Measurements from ENCODE around the gene ZNF516.

Gene ZNF516

DNA sequence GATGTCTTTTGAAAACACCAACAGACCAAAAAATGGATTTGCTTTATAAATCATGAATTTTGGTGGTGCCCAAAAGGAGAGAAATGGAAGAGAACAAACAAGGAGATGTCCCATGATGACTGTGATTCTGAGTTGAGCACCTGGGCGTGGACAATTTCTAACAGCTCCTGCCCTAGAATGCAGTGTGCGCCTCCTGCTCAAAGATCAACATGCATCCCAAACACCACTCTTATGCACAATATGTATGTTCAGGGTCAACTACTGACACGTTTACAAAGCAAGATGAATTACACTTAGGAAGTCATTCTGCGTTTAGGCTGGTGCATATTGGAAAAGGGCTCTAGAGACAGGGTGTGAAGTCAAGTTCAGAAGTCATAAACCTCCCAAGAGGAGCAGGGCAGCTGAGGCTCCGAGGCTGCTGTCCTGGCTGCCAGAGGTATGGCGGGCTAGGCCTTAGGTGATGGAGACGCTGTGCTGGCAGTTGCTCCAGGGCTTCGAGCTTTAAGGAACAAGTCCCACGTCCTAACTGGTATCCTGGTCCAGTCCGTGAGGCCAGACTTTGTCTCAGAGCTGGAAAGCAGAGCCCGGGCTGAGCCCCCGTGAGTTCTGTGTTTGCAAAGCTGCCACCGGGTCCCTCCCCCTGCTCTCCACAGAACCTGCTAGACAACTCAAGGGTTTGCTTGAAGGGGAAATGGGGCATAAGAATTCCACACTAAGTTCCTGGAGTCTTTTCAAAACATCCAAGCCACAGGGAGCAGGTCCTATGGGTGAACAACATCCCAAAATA lies 74.0 kb downstream of the ZNF516 start:
- no peaks in the 10 kb centered on the region for H3K79me2 ChIP-seq (ENCODE audit: insufficient read depth, low read length)
- no peak overlapping the region for H3K27ac ChIP-seq (ENCODE audit: low read length)
- H3K9me3 ChIP-seq (ENCODE audit: insufficient read depth, low read length, severe bottlenecking), result no peaks in the 10 kb centered on the region
- H2AFZ ChIP-seq (ENCODE audit: low read depth, low read length), result no peak overlapping the region
- no peaks in the 10 kb centered on the region for H3K36me3 ChIP-seq (ENCODE audit: insufficient read depth, low read length)
- H3K9ac ChIP-seq (ENCODE audit: low read depth, low read length), result no peak overlapping the region
- ATAC-seq (ENCODE audit: insufficient read depth, low read depth), result no peak
- DNase-seq, result no peak
- no peaks in the 10 kb centered on the region for H4K20me1 ChIP-seq (ENCODE audit: insufficient read depth, low read length)
- no peaks in the 10 kb centered on the region for H3K4me1 ChIP-seq (ENCODE audit: insufficient read depth, low read length)
- no peak overlapping the region for H3K4me2 ChIP-seq (ENCODE audit: insufficient read depth, low read length)
- H3K27me3 ChIP-seq (ENCODE audit: insufficient read depth, low read length, poor library complexity), result no peaks in the 10 kb centered on the region
- TF ChIP-seq CTCF (IDR thresholded peaks at IDR 0.05; ENCODE audit: borderline replicate concordance, extremely low read depth, low read length, poor library complexity, severe bottlenecking) (no peak), EZH2 (IDR thresholded peaks at IDR 0.05; ENCODE audit: borderline replicate concordance, low read depth, low read length, severe bottlenecking) (no peak)
- no peak overlapping the region for H3K4me3 ChIP-seq (ENCODE audit: low read depth in 1 of 2, low read length in 2 of 2)

DNA sequence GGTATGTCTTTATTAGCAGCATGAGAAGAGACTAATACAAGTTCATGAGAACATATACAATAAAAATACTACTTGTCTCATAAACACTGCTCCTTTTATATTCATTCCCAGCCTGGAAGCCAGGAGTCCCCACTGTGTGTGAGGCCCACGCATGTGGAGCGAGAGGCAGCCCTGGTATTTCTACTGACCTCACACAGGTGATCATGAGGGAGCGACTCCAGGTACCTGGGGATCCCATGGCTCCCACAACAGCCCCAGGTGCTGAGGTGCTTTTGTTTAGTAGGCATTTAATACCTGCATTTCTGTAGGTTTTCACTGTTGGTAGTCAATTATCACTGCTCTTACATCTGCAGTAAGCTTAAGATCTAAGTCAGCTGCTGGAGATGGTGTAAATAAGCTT lies 75.2 kb downstream of the ZNF516 start:
- H3K27ac ChIP-seq (ENCODE audit: low read length), result no peak overlapping the region
- H4K20me1 ChIP-seq (ENCODE audit: insufficient read depth, low read length), result no peaks in the 10 kb centered on the region
- no peaks in the 10 kb centered on the region for H3K27me3 ChIP-seq (ENCODE audit: insufficient read depth, low read length, poor library complexity)
- TF ChIP-seq CTCF (IDR thresholded peaks at IDR 0.05; ENCODE audit: borderline replicate concordance, extremely low read depth, low read length, poor library complexity, severe bottlenecking) (no peak), EZH2 (IDR thresholded peaks at IDR 0.05; ENCODE audit: borderline replicate concordance, low read depth, low read length, severe bottlenecking) (no peak)
- no peaks in the 10 kb centered on the region for H3K4me1 ChIP-seq (ENCODE audit: insufficient read depth, low read length)
- DNase-seq (no peak), ATAC-seq (ENCODE audit: insufficient read depth, low read depth) (no peak)
- H3K4me3 ChIP-seq (ENCODE audit: low read depth in 1 of 2, low read length in 2 of 2), result no peak overlapping the region
- H3K9ac ChIP-seq (ENCODE audit: low read depth, low read length), result no peak overlapping the region
- H3K9me3 ChIP-seq (ENCODE audit: insufficient read depth, low read length, severe bottlenecking), result no peaks in the 10 kb centered on the region
- H3K36me3 ChIP-seq (ENCODE audit: insufficient read depth, low read length), result no peaks in the 10 kb centered on the region
- no peak overlapping the region for H2AFZ ChIP-seq (ENCODE audit: low read depth, low read length)
- no peaks in the 10 kb centered on the region for H3K79me2 ChIP-seq (ENCODE audit: insufficient read depth, low read length)
- H3K4me2 ChIP-seq (ENCODE audit: insufficient read depth, low read length), result no peak overlapping the region

- Histone ChIP-seq H3K27me3 (ENCODE audit: insufficient read depth, low read length, poor library complexity) (no peaks in the 10 kb centered on the region), H3K4me2 (ENCODE audit: insufficient read depth, low read length) (no peak overlapping the region), H3K9ac (ENCODE audit: low read depth, low read length) (no peak overlapping the region), H3K4me1 (ENCODE audit: insufficient read depth, low read length) (no peaks in the 10 kb centered on the region), H3K79me2 (ENCODE audit: insufficient read depth, low read length) (no peaks in the 10 kb centered on the region), H3K36me3 (ENCODE audit: insufficient read depth, low read length) (no peaks in the 10 kb centered on the region), H4K20me1 (ENCODE audit: insufficient read depth, low read length) (no peaks in the 10 kb centered on the region), H3K9me3 (ENCODE audit: insufficient read depth, low read length, severe bottlenecking) (no peaks in the 10 kb centered on the region), H3K4me3 (ENCODE audit: low read depth in 1 of 2, low read length in 2 of 2) (no peak overlapping the region), H2AFZ (ENCODE audit: low read depth, low read length) (no peak overlapping the region), H3K27ac (ENCODE audit: low read length) (no peak overlapping the region)
- no peak for TF ChIP-seq EZH2 (IDR thresholded peaks at IDR 0.05; ENCODE audit: borderline replicate concordance, low read depth, low read length, severe bottlenecking)
- no peak for TF ChIP-seq CTCF (IDR thresholded peaks at IDR 0.05; ENCODE audit: borderline replicate concordance, extremely low read depth, low read length, poor library complexity, severe bottlenecking)
- no peak for DNase-seq
- no peak for ATAC-seq (ENCODE audit: insufficient read depth, low read depth)
These were observed 78.1 kb downstream of the ZNF516 start for GRCh38 chr18:76416911-76417310.
